ENCODE results near the gene HDX. TPM values are rescaled to one million over a fixed set of nuclear protein-coding genes. Genes with fewer than 3 reads are reported as not detected.

Gene HDX
- total and polyA plus RNA-seq, 8 donors = 0.30 to 3.3 (median 0.77) TPM

- Histone ChIP-seq H3K27ac (no peak overlapping the region), H3K4me3 (no peak overlapping the region), H3K9me3 (no peaks in the 10 kb centered on the region), H3K27me3 (peaks cover 0 to 2% (median 0%) of the 10 kb centered on the region in 4 donors), H3K4me1 (no peaks in the 10 kb centered on the region), H3K36me3 (no peaks in the 10 kb centered on the region)
- intact Hi-C loops (cut with DNase I) = no loop called here
- no peak for FAIRE-seq
- TF ChIP-seq CTCF (IDR thresholded peaks at IDR 0.05) = no peak
- 54 to 75% methylated on average over 2 of the region's 2 CpGs for WGBS, 2 donors
- peak in 1 of 4 donors; percentile 21 for ATAC-seq
- no peak for DNase-seq
Measured at GRCh38 chrX:84479086-84479485, 23.2 kb downstream of the HDX start.

DNA sequence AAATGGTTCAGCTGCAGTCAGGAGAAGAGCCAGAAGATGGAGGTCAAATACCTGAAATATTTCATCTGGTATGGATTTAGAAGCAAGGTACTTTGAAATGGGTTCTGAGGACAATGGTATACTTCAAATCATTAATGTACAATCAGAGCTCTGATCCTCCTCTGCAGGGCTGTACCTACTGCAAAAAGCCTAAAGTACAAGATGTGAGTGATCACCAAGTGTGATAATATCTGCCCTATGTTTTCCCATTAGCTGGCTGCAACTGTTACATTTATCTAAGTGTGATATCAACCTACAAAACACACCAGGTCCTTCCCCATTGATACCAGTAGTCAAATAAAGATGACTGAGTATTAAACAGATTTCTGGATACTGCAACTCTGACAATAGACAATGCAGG, 25.1 kb downstream of the HDX start:
- intact Hi-C loops (cut with DNase I) = no loop called here
- TF ChIP-seq CTCF (IDR thresholded peaks at IDR 0.05) = no peak
- no peak for FAIRE-seq

GRCh38 chrX:84475596-84475995, 26.7 kb downstream of the HDX start:
- FAIRE-seq (no peak), ATAC-seq (no peak)

More for the DNA sequence above, 25.1 kb downstream of the HDX start:
- no peaks in the 10 kb centered on the region for H3K36me3 ChIP-seq
- no peak for DNase-seq
- no peaks in the 10 kb centered on the region for H3K4me1 ChIP-seq
- H3K9me3 ChIP-seq = no peaks in the 10 kb centered on the region
- H3K27me3 ChIP-seq = peaks cover 0 to 10% (median 0%) of the 10 kb centered on the region in 4 donors
- ATAC-seq = no peak
- H3K27ac ChIP-seq = no peak overlapping the region
- H3K4me3 ChIP-seq = no peak overlapping the region

GRCh38 chrX:84475101-84475500, 27.2 kb downstream of the HDX start:
- intact Hi-C loops (cut with DNase I) = no loop called here
- WGBS, 2 donors = 18 to 24% methylated on average over 2 of the region's 2 CpGs
- FAIRE-seq = peak; percentile 80
- Histone ChIP-seq H3K36me3 (no peaks in the 10 kb centered on the region), H3K27me3 (peaks cover 0 to 14% (median 0%) of the 10 kb centered on the region in 4 donors), H3K4me1 (no peaks in the 10 kb centered on the region), H3K27ac (no peak overlapping the region), H3K4me3 (no peak overlapping the region), H3K9me3 (no peaks in the 10 kb centered on the region)
- no peak for DNase-seq
- no peak for ATAC-seq
- TF ChIP-seq CTCF (IDR thresholded peaks at IDR 0.05) = no peak

More at GRCh38 chrX:84475596-84475995, 26.7 kb downstream of the HDX start:
- Histone ChIP-seq H3K4me3 (no peak overlapping the region), H3K9me3 (no peaks in the 10 kb centered on the region), H3K4me1 (no peaks in the 10 kb centered on the region), H3K36me3 (no peaks in the 10 kb centered on the region), H3K27me3 (peaks cover 0 to 14% (median 0%) of the 10 kb centered on the region in 4 donors), H3K27ac (no peak overlapping the region)
- no peak for DNase-seq
- 31 to 38% methylated on average over 2 of the region's 2 CpGs for WGBS, 2 donors
- intact Hi-C loops (cut with DNase I) = no loop called here
- no peak for TF ChIP-seq CTCF (IDR thresholded peaks at IDR 0.05)

DNA sequence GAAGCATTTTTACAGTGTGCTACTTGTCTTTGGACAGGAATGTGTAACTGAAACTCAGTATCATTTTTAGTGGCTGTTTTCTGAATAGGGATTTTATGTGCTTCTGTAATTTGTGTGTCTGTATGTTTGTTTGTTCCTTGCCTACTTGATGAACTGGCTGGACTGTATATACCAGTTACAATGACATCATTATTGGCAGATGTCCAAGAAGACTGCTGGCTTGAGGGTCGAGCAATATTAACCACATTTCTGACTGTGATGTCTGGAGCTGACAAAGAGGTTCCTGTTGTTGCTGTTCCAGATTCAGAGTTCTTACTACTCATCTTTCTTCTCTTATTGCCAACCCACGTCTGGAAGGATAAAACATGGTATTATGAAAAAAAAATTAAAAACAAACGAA, 33.0 kb downstream of the HDX start:
- 22 to 41% methylated on average over 3 of the region's 3 CpGs for WGBS, 2 donors
- no peaks in the 10 kb centered on the region for H3K36me3 ChIP-seq
- H3K4me3 ChIP-seq = no peak overlapping the region
- FAIRE-seq = no peak
- no peaks in the 10 kb centered on the region for H3K9me3 ChIP-seq
- no peak for TF ChIP-seq CTCF (IDR thresholded peaks at IDR 0.05)
- peaks cover 0 to 13% (median 0%) of the 10 kb centered on the region in 4 donors for H3K27me3 ChIP-seq
- H3K27ac ChIP-seq = no peak overlapping the region
- ATAC-seq = no peak
- no peaks in the 10 kb centered on the region for H3K4me1 ChIP-seq
- DNase-seq = no peak
- intact Hi-C loops (cut with DNase I) = no loop called here
